K562 (cell line): ENCODE data around the gene FGGY. TPM values are rescaled to one million over a fixed set of nuclear protein-coding genes. Genes with fewer than 3 reads are reported as not detected.

ENCODE experiments used
- ATAC-seq: fragments of 200-7000 bp; cut with Tn5 transposase; 3 replicates; pipeline ENCODE4 v1.9.1; 2020; ENCODE audit warnings: moderate library complexity
- BruUV-seq: library from RNA; stranded (reverse); fragments of 400-500 nt; replicated peaks from 2 replicates; lab custom pipeline; 2021; lab: Mats Ljungman, UMichigan
- CTCF ChIA-PET: fragments of 300-600 bp; formaldehyde crosslinking; extraction: SDS; loops from one replicate; lab custom pipeline; 2021; ENCODE audit warnings: low intra/inter-chr PET ratio; lab: Yijun Ruan, JAX
- POLR2A ChIA-PET: fragments of 300-600, 350-650 bp; sonication (Branson Sonifier 250); formaldehyde crosslinking; extraction: SDS; loops from one replicate; lab custom pipeline; 2021; ENCODE audit warnings: antibody characterized with exemption, inconsistent platforms; lab: Yijun Ruan, JAX
- DNase-seq, 4 experiments: peaks; one replicate each; pipeline versions ENCODE4 v3.0.0 to v3.0.0-alpha.2; 2011 to 2018; ENCODE audit warnings: low spot score in 3 of 4, mixed read lengths in 3 of 4; ENCODE audit errors: extremely low read depth in 1 of 4
- FAIRE-seq: peaks from 2 replicates; lab custom pipeline; 2011; peaks lifted over from hg19 to GRCh38; lab: Jason Lieb, UNC
- H2AFZ ChIP-seq: 2 replicates; pipeline ENCODE4 v1.6.0; 2011; ENCODE audit warnings: low read depth, low read length, control low read depth, inconsistent platforms
- H3K27ac ChIP-seq: fragments of 200-600 bp; 3 replicates; pipeline ENCODE4 v1.8.0; 2011; ENCODE audit warnings: low read depth, mild to moderate bottlenecking, control low read depth, inconsistent platforms, low read length, moderate library complexity, mixed read lengths; ENCODE audit errors: extremely low read depth
- H3K27me3 ChIP-seq, 2 experiments: fragments of 300-600 bp in 1 of 2; 2 replicates in 1 of 2; 3 replicates in 1 of 2; pipeline versions ENCODE4 v1.6.0 to v1.8.0; 2011; ENCODE audit warnings: inconsistent platforms in 2 of 2, low read length in 2 of 2, mild to moderate bottlenecking in 1 of 2, mixed read lengths in 1 of 2, moderate library complexity in 1 of 2; ENCODE audit not compliant: control insufficient read depth in 2 of 2, insufficient read depth in 2 of 2
- H3K36me3 ChIP-seq: fragments of 300-600 bp; 3 replicates; pipeline ENCODE4 v1.8.0; 2011; ENCODE audit warnings: mild to moderate bottlenecking, low read length, inconsistent platforms; ENCODE audit not compliant: control insufficient read depth, insufficient read depth
- H3K4me1 ChIP-seq, 2 experiments: fragments of 200-600 bp in 1 of 2; replicated peaks in 1 of 2; 2 replicates in 1 of 2; 3 replicates in 1 of 2; pipeline versions ENCODE4 v1.5.1 to v1.8.0; 2011; ENCODE audit warnings: inconsistent platforms in 2 of 2, low read length in 2 of 2, mild to moderate bottlenecking in 1 of 2, mixed read lengths in 1 of 2, moderate library complexity in 1 of 2; ENCODE audit not compliant: control insufficient read depth in 2 of 2, insufficient read depth in 2 of 2
- H3K4me2 ChIP-seq: 2 replicates; pipeline ENCODE4 v1.6.1; 2011; ENCODE audit warnings: low read length, control low read depth, inconsistent platforms, mixed read lengths; ENCODE audit not compliant: insufficient read depth
- H3K4me3 ChIP-seq: fragments of 200-600 bp; sonication (generic), shearing (Covaris generic); 2 replicates; pipeline ENCODE4 v1.5.1; 2016; ENCODE audit warnings: control low read depth, inconsistent platforms
- H3K79me2 ChIP-seq: fragments of 200-600 bp; 3 replicates; pipeline ENCODE4 v1.8.0; 2011; ENCODE audit warnings: low read length, inconsistent platforms; ENCODE audit not compliant: control insufficient read depth, insufficient read depth
- H3K9ac ChIP-seq, 2 experiments: 2 replicates each; pipeline versions ENCODE4 v1.6.0 to v1.6.1; 2011; ENCODE audit warnings: low read depth in 2 of 2, low read length in 2 of 2, control low read depth in 1 of 2, inconsistent platforms in 1 of 2, mild to moderate bottlenecking in 1 of 2, mixed read lengths in 1 of 2; ENCODE audit not compliant: insufficient read depth in 1 of 2
- H3K9me1 ChIP-seq: one replicate; pipeline ENCODE4 v1.6.0; 2011; ENCODE audit warnings: inconsistent platforms, mild to moderate bottlenecking, low read length, moderate library complexity; ENCODE audit not compliant: control insufficient read depth, insufficient read depth
- H3K9me3 ChIP-seq: replicated peaks from 2 replicates; pipeline ENCODE4 v1.5.1; 2011; ENCODE audit warnings: low read depth, low read length, inconsistent platforms; ENCODE audit not compliant: control insufficient read depth, insufficient read depth
- H4K20me1 ChIP-seq: replicated peaks from 2 replicates; pipeline ENCODE4 v1.6.1; 2011; ENCODE audit warnings: low read length, inconsistent platforms, mixed read lengths; ENCODE audit not compliant: control insufficient read depth, insufficient read depth
- CTBP1 ChIP-seq: fragments of 450-650 bp; IDR thresholded peaks from 2 replicates; pipeline ENCODE4 v1.6.1; 2016; ENCODE audit warnings: borderline replicate concordance
- DIDO1 ChIP-seq: fragments of 450-650 bp; IDR thresholded peaks from 2 replicates; pipeline ENCODE4 v1.6.1; 2016; ENCODE audit warnings: low read depth, missing biosample characterization, missing genetic modification characterization
- ELF4 ChIP-seq: fragments of 450-650 bp; formaldehyde crosslinking; IDR thresholded peaks from 2 replicates; pipeline ENCODE4 v1.4.0; 2022; ENCODE audit warnings: missing genetic modification characterization
- KLF1 ChIP-seq: fragments of 450-650 bp; IDR thresholded peaks from 2 replicates; pipeline ENCODE4 v1.6.1; 2016; ENCODE audit warnings: missing genetic modification characterization, missing compliant biosample characterization
- MCM2 ChIP-seq: fragments of 450-650 bp; IDR thresholded peaks from 2 replicates; pipeline ENCODE4 v1.6.1; 2017; ENCODE audit warnings: low read depth, mild to moderate bottlenecking
- MLX ChIP-seq, 2 experiments: fragments of 450-650 bp in 1 of 2; sonication (generic) in 1 of 2; formaldehyde crosslinking; conservative IDR thresholded peaks; 2 replicates each; pipeline versions ENCODE4 v1.4.0 to v1.8.1; 2020 to 2022; ENCODE audit warnings: mild to moderate bottlenecking in 1 of 2, missing genetic modification reagents in 1 of 2
- OTX1 ChIP-seq: fragments of 450-650 bp; formaldehyde crosslinking; IDR thresholded peaks from 2 replicates; pipeline ENCODE4 v1.4.0; 2022; ENCODE audit warnings: mild to moderate bottlenecking
- PRPF4 ChIP-seq: fragments of 200-400 bp; formaldehyde crosslinking; IDR thresholded peaks from one replicate; pipeline ENCODE4 v1.6.1; 2017; ENCODE audit warnings: low read length, low read depth, mild to moderate bottlenecking; ENCODE audit not compliant: insufficient read depth, poor library complexity, severe bottlenecking
- RBM15 ChIP-seq: fragments of 200-400 bp; formaldehyde crosslinking; IDR thresholded peaks from 2 replicates; pipeline ENCODE4 v1.6.1; 2018; ENCODE audit warnings: mild to moderate bottlenecking, low read length, moderate library complexity; ENCODE audit not compliant: insufficient read depth
- USF1 ChIP-seq: sonication (generic); formaldehyde crosslinking; IDR thresholded peaks from 2 replicates; pipeline ENCODE4 v1.9.0; 2022; ENCODE audit warnings: mild to moderate bottlenecking, missing genetic modification reagents
- ZNF212 ChIP-seq: fragments of 450-650 bp; formaldehyde crosslinking; IDR thresholded peaks from 2 replicates; pipeline ENCODE4 v1.4.0; 2020; ENCODE audit warnings: mild to moderate bottlenecking
- WGBS: fragments of 100-300 bp; shearing (Covaris generic); methylation state at CpG from one replicate; pipeline ENCODE4 v1.1.6; 2016; ENCODE audit warnings: low coverage, mixed read lengths; ENCODE audit not compliant: insufficient coverage; ENCODE audit errors: missing lambda C conversion rate; 5-methylcytosine and 5-hydroxymethylcytosine counted together
- in situ Hi-C: fragments of 300-500 bp; cut with MboI; formaldehyde crosslinking; loops from 4 replicates; pipeline ENCODE4 v1.15.0; 2018; ENCODE audit warnings: inconsistent platforms, mixed read lengths
- intact Hi-C: fragments of 100-400 bp; cut with micrococcal nuclease; formaldehyde crosslinking; loops from 2 replicates; pipeline ENCODE4 v1.14.2; 2022
- polyA plus RNA-seq, 8 experiments: library from polyadenylated mRNA; depleted of rRNA in 4 of 8; stranded (reverse) in 5 of 8; unstranded in 3 of 8; fragments of >200 nt; fragmentation: Nextera tagmentation in 2 of 8; fragmentation: Illumina TruSeq in 1 of 8; extraction: Ambion mirVana in 2 of 8; extraction: Trizol in 1 of 8; gene quantifications; 2 replicates each; pipeline versions ENCODE4 v1.2.1 to v1.2.3, GENCODE V29; 2011 to 2014; ENCODE audit warnings: inconsistent platforms in 1 of 8, missing spikeins in 1 of 8
- total RNA-seq, 7 experiments: library from RNA; depleted of rRNA in 6 of 7; stranded (reverse); fragments of >200 nt in 6 of 7; fragmentation: Illumina TruSeq in 2 of 7; extraction: Trizol in 2 of 7; gene quantifications; 2 replicates each; pipeline versions ENCODE4 v1.2.1 to v1.2.3, GENCODE V29; 2011 to 2021; ENCODE audit warnings: low replicate concordance in 1 of 7
- TF ChIP-seq, protein P1 (sequence below): IDR thresholded peaks from 2 replicates; pipeline ENCODE4 v1.6.1; 2011; ENCODE audit warnings: borderline replicate concordance, low read depth, mild to moderate bottlenecking, moderate library complexity, low read length; ENCODE audit not compliant: insufficient read depth, poor library complexity, severe bottlenecking

FGGY gene
- total and polyA plus RNA-seq, 9 of the 15 experiments (the other 6 are each of a cell fraction or from before 2014, with no cell fraction given) = 9.7 to 19.2 (median 12.6) TPM

- TF ChIP-seq MLX (CRISPR knock-in tag; conservative IDR thresholded peaks at IDR 0.05) = no peak
- TF ChIP-seq, all 486 proteins: peak for 0
Observed at GRCh38 chr1:59367301-59368007, 70.6 kb downstream of the FGGY start (continued).

DNA sequence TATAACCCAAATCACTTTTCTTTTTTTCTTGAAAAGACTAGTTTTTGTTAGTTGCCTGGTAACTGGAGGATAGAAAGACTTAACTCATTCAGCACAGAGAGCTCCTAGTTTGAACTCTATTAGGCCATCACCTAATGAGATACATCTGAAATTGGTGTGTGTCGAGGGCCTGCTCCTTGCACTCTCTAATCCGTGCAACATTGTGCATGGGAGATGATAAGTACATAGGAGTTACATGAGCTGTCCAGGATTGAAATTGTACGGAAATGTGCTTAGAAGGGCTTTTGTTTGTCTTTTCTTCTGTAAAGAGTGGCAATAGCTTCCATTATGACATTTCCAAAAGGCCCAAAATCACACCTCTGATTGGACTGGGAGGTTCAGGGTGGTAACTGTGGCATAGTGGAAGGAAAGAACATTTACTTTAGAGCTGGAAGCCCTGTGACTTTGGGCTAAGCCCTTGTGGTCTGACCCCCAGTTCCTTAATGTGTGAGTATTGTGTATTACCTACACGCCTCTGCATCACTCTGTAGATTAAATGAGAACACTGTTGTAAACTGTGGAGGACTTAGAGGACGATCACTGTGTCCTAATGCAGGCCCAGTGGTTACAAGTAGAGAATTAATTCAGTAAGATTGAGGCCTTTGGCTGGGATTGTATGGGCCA is 71.2 kb downstream of the FGGY start:
- H3K9ac ChIP-seq = no peak overlapping the region
- H3K9me3 ChIP-seq = no peaks in the 10 kb centered on the region
- H3K27ac ChIP-seq = no peak overlapping the region
- in situ Hi-C loops = no loop called here
- no peaks in the 10 kb centered on the region for H3K36me3 ChIP-seq
- no peak for ATAC-seq
- no peak overlapping the region for H2AFZ ChIP-seq
- DNase-seq = no peak
- no peaks in the 10 kb centered on the region for H3K27me3 ChIP-seq
- 15% methylated on average over 5 of the region's 5 CpGs for WGBS
- CTCF ChIA-PET = no interaction called here
- POLR2A ChIA-PET = interaction anchor here (0.9 kb wide), 1 partner anchor 8 kb away, joined by 3 read pairs; no protein-coding TSS in a partner anchor
- H3K4me3 ChIP-seq = no peak overlapping the region
- H3K4me2 ChIP-seq = no peak overlapping the region
- BruUV-seq = no TSS peak
- no peaks in the 10 kb centered on the region for H3K9me1 ChIP-seq
- no peaks in the 10 kb centered on the region for H4K20me1 ChIP-seq
- no peaks in the 10 kb centered on the region for H3K4me1 ChIP-seq
- TF ChIP-seq CTBP1 = no peak
- TF ChIP-seq, protein P1, sequence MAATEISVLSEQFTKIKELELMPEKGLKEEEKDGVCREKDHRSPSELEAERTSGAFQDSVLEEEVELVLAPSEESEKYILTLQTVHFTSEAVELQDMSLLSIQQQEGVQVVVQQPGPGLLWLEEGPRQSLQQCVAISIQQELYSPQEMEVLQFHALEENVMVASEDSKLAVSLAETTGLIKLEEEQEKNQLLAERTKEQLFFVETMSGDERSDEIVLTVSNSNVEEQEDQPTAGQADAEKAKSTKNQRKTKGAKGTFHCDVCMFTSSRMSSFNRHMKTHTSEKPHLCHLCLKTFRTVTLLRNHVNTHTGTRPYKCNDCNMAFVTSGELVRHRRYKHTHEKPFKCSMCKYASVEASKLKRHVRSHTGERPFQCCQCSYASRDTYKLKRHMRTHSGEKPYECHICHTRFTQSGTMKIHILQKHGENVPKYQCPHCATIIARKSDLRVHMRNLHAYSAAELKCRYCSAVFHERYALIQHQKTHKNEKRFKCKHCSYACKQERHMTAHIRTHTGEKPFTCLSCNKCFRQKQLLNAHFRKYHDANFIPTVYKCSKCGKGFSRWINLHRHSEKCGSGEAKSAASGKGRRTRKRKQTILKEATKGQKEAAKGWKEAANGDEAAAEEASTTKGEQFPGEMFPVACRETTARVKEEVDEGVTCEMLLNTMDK = no peak
- TF ChIP-seq ELF4 (CRISPR knock-in tag) = no peak
- TF ChIP-seq ZNF212 = no peak
- no peak for TF ChIP-seq MCM2
- no peak for TF ChIP-seq OTX1 (CRISPR knock-in tag)
- TF ChIP-seq PRPF4 = no peak
- TF ChIP-seq DIDO1 (tag) = no peak
- TF ChIP-seq RBM15 = no peak
- TF ChIP-seq KLF1 = no peak
- no peak for TF ChIP-seq USF1 (CRISPR knock-in tag)
- FAIRE-seq = no peak
- intact Hi-C loops = no loop called here
- no peaks in the 10 kb centered on the region for H3K79me2 ChIP-seq
